Stimulated activated CD8-positive, alpha-beta memory T cell treated with anti-CD3 and anti-CD28 coated beads, Interleukin-2, amount 100 ng/mL, for 48 hours (primary cell): ENCODE data around the gene R3HDM4.
"Not testable (repeated sequence)": the region's sequence is repeated elsewhere in the genome, so short reads cannot be mapped to it uniquely, and the experiment has no call there.

Source experiments
- DNase-seq, 2 donors: peaks; one replicate each; pipeline ENCODE4 v3.0.0-alpha.2; 2020; ENCODE audit warnings: low read depth in 2 of 2

Gene R3HDM4

DNA sequence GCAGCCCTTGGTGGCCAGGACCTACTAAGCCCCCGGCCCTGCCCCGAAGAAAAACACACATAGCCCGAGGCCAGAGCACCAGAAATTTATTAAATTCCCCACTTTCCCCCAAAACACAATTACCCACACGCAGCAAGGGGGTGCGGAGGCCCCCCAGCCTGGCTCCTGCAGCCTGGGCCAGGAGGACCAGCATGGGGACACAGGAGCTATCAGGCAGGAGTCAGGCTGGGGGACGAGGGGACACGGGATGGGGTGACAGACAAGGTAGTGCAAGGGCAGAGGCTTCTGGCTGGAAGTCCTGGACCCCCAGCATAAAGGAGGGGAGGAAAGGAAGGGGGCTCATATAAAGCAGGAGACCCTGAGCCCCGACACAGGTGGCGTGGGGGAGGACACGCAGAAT is 16.6 kb downstream of the R3HDM4 start:
- DNase-seq: no peak

DNA sequence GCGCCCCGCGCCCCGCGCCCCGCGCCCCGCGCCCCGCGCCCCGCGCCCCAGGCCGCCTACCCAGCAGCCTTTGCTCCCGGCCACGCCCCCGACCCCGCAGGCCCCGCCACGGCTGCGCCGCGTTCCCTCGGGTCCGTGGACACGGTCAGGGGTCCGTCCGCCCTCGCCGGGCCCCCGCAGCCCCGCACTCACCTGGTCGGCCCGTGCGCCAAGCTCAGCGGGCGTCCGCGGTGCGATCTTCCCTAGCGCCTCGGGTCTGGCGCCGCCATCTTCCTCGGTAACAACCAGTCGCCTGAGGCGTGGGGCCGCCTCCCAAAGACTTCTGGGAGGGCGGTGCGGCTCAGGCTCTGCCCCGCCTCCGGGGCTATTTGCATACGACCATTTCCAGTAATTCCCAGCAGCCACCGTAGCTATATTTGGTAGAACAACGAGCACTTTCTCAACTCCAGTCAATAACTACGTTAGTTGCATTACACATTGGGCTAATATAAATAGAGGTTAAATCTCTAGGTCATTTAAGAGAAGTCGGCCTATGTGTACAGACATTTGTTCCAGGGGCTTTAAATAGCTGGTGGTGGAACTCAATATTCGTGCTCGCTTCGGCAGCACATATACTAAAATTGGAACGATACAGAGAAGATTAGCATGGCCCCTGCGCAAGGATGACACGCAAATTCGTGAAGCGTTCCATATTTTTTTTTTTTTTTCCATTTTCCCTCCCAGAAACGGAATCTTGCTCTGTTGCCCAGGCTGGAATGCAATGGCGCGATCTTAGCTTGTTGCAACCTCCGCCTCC is 19.9 kb downstream of the R3HDM4 start, which contains the start of the genes MED16 and RNU6-9:
Gene MED16 (minus strand): TSS at position 294 of the 796 bp plus-strand sequence. CDS start 2,056 bp downstream, outside the sequence.
Gene RNU6-9 (plus strand): TSS at position 591 of the 796 bp plus-strand sequence.
- peak; percentile 79 for DNase-seq

DNA sequence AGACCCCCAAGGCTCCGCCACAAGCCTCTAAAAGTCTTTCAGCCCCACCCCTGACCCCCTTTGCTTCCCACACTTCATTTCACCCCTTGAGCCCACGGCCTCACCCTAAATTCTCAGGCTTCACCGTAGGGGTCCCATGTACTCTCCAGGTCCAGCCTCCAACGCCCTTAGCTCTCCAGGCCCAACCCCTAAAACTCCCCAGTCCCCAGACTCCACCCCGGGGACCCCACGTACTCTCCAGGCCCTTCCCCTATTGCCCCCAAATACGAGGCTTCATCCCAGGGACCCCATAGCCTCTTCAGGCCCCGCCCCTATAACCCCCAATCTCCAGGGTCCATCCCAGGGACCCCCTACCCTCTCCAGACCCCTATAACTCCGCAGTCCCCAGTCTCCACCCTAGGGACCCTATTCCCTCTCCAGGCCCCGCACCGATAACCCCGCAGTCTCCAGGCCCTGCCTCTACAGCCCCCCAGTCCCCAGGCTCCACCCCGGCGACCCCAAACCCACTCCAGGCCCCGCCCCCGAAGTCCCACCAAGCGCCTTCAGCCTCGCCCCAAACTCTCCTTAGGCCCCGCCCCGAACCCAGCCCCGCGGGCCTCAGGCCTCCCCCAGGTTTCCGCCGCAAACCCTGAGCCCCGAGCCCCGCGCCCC is 20.7 kb downstream of the R3HDM4 start:
- peak in 1 of 2 donors; percentile 28 for DNase-seq

DNA sequence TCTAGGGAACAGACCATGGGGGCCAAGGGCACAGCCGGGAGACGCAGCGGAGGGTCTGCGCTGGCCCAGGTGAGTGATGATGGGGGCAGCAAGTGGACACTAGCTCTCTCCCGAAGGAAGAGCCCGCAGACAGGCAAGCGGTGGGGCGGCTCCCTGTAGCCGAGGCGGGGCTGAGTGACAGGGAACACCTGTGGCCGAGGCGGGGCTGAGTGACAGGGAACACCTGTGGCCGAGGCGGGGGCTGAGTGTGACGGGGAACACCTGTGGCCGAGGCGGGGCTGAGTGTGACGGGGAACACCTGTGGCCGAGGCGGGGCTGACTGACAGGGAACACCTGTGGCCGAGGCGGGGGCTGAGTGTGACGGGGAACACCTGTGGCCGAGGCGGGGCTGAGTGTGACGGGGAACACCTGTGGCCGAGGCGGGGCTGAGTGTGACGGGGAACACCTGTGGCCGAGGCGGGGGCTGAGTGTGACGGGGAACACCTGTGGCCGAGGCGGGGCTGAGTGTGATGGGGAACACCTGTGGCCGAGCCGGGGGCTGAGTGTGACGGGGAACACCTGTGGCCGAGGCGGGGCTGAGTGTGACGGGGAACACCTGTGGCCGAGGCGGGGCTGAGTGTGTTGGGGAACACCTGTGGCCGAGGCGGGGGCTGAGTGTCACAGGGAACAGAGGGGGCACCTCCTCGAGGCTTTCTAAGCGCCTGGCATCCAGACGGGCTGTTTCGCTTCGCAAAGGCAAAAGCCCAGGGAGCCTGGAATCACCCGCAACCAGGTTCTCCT is 21.4 kb downstream of the R3HDM4 start:
- not testable (repeated sequence) for DNase-seq

GRCh38 chr19:890831-891230 is 22.2 kb downstream of the R3HDM4 start:
- no peak for DNase-seq

GRCh38 chr19:889662-890295 is 23.2 kb downstream of the R3HDM4 start:
- DNase-seq: no peak

DNA sequence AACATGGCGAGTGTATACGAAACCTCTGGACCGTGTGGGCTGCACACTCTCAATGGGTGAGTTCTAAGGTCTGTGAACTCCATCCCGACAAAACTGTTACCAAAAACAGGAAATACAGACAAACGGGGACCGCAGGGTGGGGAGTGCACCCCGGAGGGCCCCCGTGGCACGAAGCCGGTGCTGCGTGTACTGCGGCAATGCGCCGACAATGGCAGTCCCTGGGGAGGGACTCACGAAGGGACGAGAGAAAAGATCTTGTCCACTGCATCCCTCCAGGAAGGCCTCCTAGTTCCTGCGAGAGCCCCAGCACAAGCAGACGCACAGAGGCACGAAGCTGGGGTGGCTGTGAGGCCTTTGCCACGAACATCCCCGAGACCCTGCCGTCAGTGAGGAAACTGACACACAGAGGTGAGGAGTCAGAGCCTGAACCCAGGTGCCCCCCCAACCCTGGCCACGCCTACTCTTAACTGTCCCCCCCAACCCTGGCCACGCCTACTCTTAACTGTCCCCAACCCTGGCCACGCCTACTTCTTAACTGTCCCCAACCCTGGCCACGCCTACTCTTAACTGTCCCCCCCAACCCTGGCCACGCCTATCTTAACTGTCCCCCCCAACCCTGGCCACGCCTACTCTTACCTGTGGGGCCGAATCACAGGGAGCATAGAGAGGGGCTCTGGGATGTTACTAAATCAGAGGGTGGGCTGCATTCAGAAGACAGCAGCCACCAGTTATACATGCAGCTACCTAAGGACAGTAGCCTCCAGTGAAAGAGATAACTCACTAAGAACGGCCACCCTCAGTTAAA is 24.2 kb downstream of the R3HDM4 start:
- peak in 1 of 2 donors; percentile 50 for DNase-seq

GRCh38 chr19:887599-887998 is 25.4 kb downstream of the R3HDM4 start:
- no peak for DNase-seq

DNA sequence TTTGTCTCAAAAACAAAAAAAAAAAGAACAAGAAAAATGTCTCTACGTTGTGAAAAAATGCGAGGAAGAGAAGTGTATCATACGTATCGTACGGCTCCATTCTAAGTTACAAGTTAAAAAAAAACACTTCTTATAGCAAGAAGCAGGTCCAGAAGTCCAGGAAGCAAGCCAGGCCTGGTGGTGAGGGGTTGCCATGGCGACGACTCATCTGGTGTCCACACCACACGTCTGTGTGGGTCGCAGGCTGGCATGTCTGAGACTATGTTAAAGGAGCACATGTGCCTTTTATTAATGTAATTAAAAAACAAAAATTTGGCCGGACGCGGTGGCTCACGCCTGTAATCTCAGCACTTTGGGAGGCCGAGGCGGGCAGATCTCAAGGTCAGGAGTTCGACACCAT is 25.9 kb downstream of the R3HDM4 start:
- DNase-seq: no peak

GRCh38 chr19:885536-886224 is 27.3 kb downstream of the R3HDM4 start:
- DNase-seq: no peak

GRCh38 chr19:884420-885211 is 28.4 kb downstream of the R3HDM4 start:
- DNase-seq: no peak

DNA sequence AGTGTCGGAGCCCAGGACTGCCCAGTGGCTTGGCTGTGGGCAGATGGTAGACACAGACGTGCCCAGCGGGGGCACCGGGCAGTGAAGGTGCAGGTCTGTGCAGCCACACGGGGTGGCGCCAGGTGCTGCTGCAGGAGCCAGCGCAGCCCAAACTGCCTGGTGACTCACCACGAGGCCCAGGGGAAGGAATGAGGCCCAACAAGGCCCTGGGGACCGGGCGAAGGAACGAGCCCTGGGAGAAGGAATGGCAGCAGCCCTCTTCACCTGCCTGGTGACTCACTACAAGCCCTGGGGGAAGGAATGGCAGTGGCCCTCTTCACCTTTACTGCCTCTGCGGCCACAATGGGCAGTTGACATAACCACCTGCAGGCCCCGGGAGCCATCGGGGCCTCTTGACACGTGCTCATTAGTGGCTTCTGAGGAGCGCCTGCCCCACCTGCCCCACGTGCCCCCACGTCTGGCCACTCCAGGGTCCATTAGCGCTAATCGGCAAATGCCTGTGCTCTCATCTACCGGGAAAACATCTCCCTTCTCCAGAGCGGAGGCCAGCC is 29.3 kb downstream of the R3HDM4 start:
- DNase-seq: no peak

GRCh38 chr19:882871-883497 is 30.0 kb downstream of the R3HDM4 start:
- DNase-seq: no peak

GRCh38 chr19:881385-882071 is 31.5 kb downstream of the R3HDM4 start:
- no peak for DNase-seq

DNA sequence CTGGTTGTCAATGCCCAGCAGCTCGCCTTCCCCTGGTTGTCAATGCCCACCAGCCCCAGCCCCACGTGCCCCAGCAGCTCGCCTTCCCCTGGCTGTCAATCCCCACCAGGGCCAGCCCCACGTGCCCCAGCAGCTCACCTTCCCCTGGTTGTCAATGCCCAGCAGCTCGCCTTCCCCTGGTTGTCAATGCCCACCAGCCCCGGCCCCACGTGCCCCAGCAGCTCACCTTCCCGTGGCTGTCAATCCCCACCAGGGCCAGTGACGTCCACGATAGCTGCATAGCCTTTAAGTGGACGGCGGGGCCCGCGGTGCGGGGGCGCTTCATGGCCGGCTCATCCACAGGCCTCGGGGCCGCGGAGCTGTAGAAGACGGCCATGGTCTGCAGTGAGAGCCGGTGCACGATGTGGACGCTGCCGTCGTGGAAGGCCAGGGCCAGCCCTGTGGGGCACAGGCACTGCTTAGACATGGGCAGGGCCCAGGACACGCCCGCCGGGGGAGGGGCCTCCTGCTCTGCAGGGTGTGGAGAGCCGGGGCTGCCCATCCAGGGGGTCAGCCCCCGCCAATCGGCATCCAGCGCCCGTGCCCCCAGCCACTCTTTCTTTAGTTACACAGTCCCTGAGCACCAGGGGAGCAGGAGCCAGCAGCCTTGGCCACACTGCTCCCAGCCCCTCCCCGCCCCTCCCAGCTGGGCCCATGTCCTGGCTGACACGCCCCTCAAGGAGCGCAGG is 33.1 kb downstream of the R3HDM4 start:
- DNase-seq: no peak

DNA sequence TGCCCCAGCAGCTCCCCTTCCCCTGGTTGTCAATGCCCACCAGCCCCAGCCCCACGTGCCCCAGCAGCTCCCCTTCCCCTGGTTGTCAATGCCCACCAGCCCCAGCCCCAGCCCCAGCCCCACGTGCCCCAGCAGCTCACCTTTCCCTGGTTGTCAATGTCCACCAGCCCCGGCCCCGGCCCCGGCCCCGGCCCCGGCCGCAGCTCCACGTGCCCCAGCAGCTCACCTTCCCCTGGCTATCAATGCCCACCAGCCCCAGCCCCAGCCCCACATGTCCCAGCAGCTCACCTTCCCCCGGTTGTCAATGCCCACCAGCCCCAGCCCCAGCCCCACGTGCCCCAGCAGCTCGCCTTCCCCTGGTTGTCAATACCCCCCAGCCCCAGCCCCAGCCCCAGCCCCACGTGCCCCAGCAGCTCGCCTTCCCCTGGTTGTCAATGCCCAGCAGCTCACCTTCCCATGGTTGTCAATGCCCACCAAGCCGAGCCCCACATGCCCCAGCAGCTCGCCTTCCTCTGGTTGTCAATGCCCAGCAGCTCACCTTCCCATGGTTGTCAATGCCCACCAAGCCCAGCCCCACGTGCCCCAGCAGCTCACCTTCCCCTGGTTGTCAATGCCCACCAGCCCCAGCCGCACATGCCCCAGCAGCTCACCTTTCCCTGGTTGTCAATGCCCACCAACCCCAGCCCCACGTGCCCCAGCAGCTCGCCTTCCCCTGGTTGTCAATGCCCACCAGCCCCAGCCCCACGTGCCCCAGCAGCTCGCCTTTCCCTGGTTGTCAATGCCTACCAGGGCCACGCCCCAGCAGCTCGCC is 34.1 kb downstream of the R3HDM4 start:
- DNase-seq: not testable (repeated sequence)
